ACC112 (cell line): Measurements from ENCODE around the gene MAGI1.
A peak's percentile ranks its signal among the peaks of the same experiment; 100 is the strongest.

Source experiments
- H2AFZ ChIP-seq: fragments of 200-600 bp; sonication (generic); one replicate; pipeline ENCODE4 v1.6.0; 2017; ENCODE audit warnings: antibody characterized with exemption, low read length; ENCODE audit not compliant: unreplicated experiment
- H3K27ac ChIP-seq: fragments of 200-600 bp; sonication (generic); 2 replicates; pipeline ENCODE4 v1.5.1; 2014; ENCODE audit warnings: low read depth, mild to moderate bottlenecking, antibody characterized with exemption, low read length, moderate library complexity
- H3K27me3 ChIP-seq: fragments of 200-600 bp; sonication (generic); 2 replicates; pipeline ENCODE4 v1.6.1; 2014; ENCODE audit warnings: mild to moderate bottlenecking, antibody characterized with exemption, low read length, moderate library complexity, mixed read lengths; ENCODE audit not compliant: insufficient read depth
- H3K36me3 ChIP-seq: fragments of 200-600 bp; sonication (generic); 2 replicates; pipeline ENCODE4 v1.6.1; 2016; ENCODE audit warnings: mild to moderate bottlenecking, antibody characterized with exemption, low read length, moderate library complexity, mixed read lengths; ENCODE audit not compliant: insufficient read depth
- H3K4me1 ChIP-seq: fragments of 200-600 bp; sonication (generic); one replicate; pipeline ENCODE4 v1.6.1; 2016; ENCODE audit warnings: low read length, mixed read lengths; ENCODE audit not compliant: insufficient read depth, unreplicated experiment, control insufficient read depth
- H3K4me3 ChIP-seq: fragments of 200-600 bp; sonication (generic); 2 replicates; pipeline ENCODE4 v1.5.1; 2014; ENCODE audit warnings: mild to moderate bottlenecking, low read depth, low read length
- H3K79me2 ChIP-seq: fragments of 200-600 bp; sonication (generic); one replicate; pipeline ENCODE4 v1.6.0; 2016; ENCODE audit warnings: low read length; ENCODE audit not compliant: control insufficient read depth, unreplicated experiment, insufficient read depth

The MAGI1 gene

GRCh38 chr3:65819896-65820295 is 218.8 kb downstream of the MAGI1 start:
- no peaks in the 10 kb centered on the region for H3K27me3 ChIP-seq
- no peak overlapping the region for H3K27ac ChIP-seq
- H3K79me2 ChIP-seq, result no peaks in the 10 kb centered on the region
- no peaks in the 10 kb centered on the region for H3K4me1 ChIP-seq
- H2AFZ ChIP-seq, result no peak overlapping the region
- no peaks in the 10 kb centered on the region for H3K36me3 ChIP-seq
- no peak overlapping the region for H3K4me3 ChIP-seq

GRCh38 chr3:65817553-65818126 is 221.1 kb downstream of the MAGI1 start:
- Histone ChIP-seq H3K36me3 (0 out of 2 replicates have a peak, but pooled peaks cover 3% of the 10 kb centered on the region), H3K27ac (no peak overlapping the region), H2AFZ (no peak overlapping the region), H3K79me2 (no peaks in the 10 kb centered on the region), H3K4me3 (no peak overlapping the region), H3K4me1 (no peaks in the 10 kb centered on the region), H3K27me3 (no peaks in the 10 kb centered on the region)

GRCh38 chr3:65816208-65816607 is 222.5 kb downstream of the MAGI1 start:
- H3K36me3 ChIP-seq, result 0 out of 2 replicates have a peak, but pooled peaks cover 3% of the 10 kb centered on the region
- no peak overlapping the region for H3K4me3 ChIP-seq
- H2AFZ ChIP-seq, result no peak overlapping the region
- H3K79me2 ChIP-seq, result no peaks in the 10 kb centered on the region
- H3K4me1 ChIP-seq, result peaks cover 10% of the 10 kb centered on the region
- H3K27me3 ChIP-seq, result no peaks in the 10 kb centered on the region
- H3K27ac ChIP-seq, result no peak overlapping the region

GRCh38 chr3:65814845-65815578 is 223.7 kb downstream of the MAGI1 start:
- Histone ChIP-seq H3K36me3 (0 out of 2 replicates have a peak, but pooled peaks cover 3% of the 10 kb centered on the region), H2AFZ (no peak overlapping the region), H3K4me3 (no peak overlapping the region), H3K27me3 (no peaks in the 10 kb centered on the region), H3K27ac (no peak overlapping the region), H3K4me1 (peaks cover 10% of the 10 kb centered on the region), H3K79me2 (no peaks in the 10 kb centered on the region)

GRCh38 chr3:65811892-65812291 is 226.8 kb downstream of the MAGI1 start:
- peak overlapping the region; percentile 11 for H2AFZ ChIP-seq
- peaks cover 10% of the 10 kb centered on the region for H3K4me1 ChIP-seq
- H3K27me3 ChIP-seq, result no peaks in the 10 kb centered on the region
- no peak overlapping the region for H3K4me3 ChIP-seq
- no peak overlapping the region for H3K27ac ChIP-seq
- H3K36me3 ChIP-seq, result 0 out of 2 replicates have a peak, but pooled peaks cover 3% of the 10 kb centered on the region
- H3K79me2 ChIP-seq, result no peaks in the 10 kb centered on the region

- Histone ChIP-seq H3K79me2 (no peaks in the 10 kb centered on the region), H3K27me3 (no peaks in the 10 kb centered on the region), H3K27ac (no peak overlapping the region), H3K4me3 (no peak overlapping the region), H3K4me1 (peaks cover 10% of the 10 kb centered on the region), H2AFZ (no peak overlapping the region), H3K36me3 (0 out of 2 replicates have a peak, but pooled peaks cover 3% of the 10 kb centered on the region)
Measured at GRCh38 chr3:65811086-65811761, 227.5 kb downstream of the MAGI1 start.

- no peak overlapping the region for H2AFZ ChIP-seq
- H3K4me3 ChIP-seq, result no peak overlapping the region
- no peak overlapping the region for H3K27ac ChIP-seq
- H3K4me1 ChIP-seq, result peaks cover 10% of the 10 kb centered on the region
- no peaks in the 10 kb centered on the region for H3K27me3 ChIP-seq
- H3K36me3 ChIP-seq, result 0 out of 2 replicates have a peak, but pooled peaks cover 3% of the 10 kb centered on the region
- no peaks in the 10 kb centered on the region for H3K79me2 ChIP-seq
Measured at GRCh38 chr3:65810302-65810701, 228.4 kb downstream of the MAGI1 start.

- no peak overlapping the region for H2AFZ ChIP-seq
- H3K79me2 ChIP-seq, result no peaks in the 10 kb centered on the region
- H3K27me3 ChIP-seq, result no peaks in the 10 kb centered on the region
- H3K27ac ChIP-seq, result no peak overlapping the region
- peaks cover 10% of the 10 kb centered on the region for H3K4me1 ChIP-seq
- no peak overlapping the region for H3K4me3 ChIP-seq
- H3K36me3 ChIP-seq, result 0 out of 2 replicates have a peak, but pooled peaks cover 3% of the 10 kb centered on the region
Measured at GRCh38 chr3:65809641-65810150, 229.0 kb downstream of the MAGI1 start.

GRCh38 chr3:65808824-65809223 is 229.9 kb downstream of the MAGI1 start:
- H3K27me3 ChIP-seq, result no peaks in the 10 kb centered on the region
- H2AFZ ChIP-seq, result no peak overlapping the region
- 0 out of 2 replicates have a peak, but pooled peaks cover 3% of the 10 kb centered on the region for H3K36me3 ChIP-seq
- H3K4me1 ChIP-seq, result peaks cover 10% of the 10 kb centered on the region
- no peak overlapping the region for H3K27ac ChIP-seq
- no peaks in the 10 kb centered on the region for H3K79me2 ChIP-seq
- no peak overlapping the region for H3K4me3 ChIP-seq

- no peaks in the 10 kb centered on the region for H3K27me3 ChIP-seq
- H3K79me2 ChIP-seq, result no peaks in the 10 kb centered on the region
- no peak overlapping the region for H3K27ac ChIP-seq
- H3K36me3 ChIP-seq, result 0 out of 2 replicates have a peak, but pooled peaks cover 3% of the 10 kb centered on the region
- H3K4me3 ChIP-seq, result no peak overlapping the region
- H2AFZ ChIP-seq, result no peak overlapping the region
- peaks cover 10% of the 10 kb centered on the region for H3K4me1 ChIP-seq
Measured at GRCh38 chr3:65808407-65808806, 230.3 kb downstream of the MAGI1 start.
